ENCODE results near the gene DNAJC18. TPM values are rescaled to one million over a fixed set of nuclear protein-coding genes. Genes with fewer than 3 reads are reported as not detected.

DNAJC18 gene
- total RNA-seq, 2 experiments from 2014 or later: 4.5 to 6.8 TPM

- ChIA-PET POLR2A (no interaction called here), CTCF (interaction anchor here (1.0 to 2.0 kb wide), 2 partner anchors 9 to 10 kb away, joined by 3 to 7 read pairs; no protein-coding TSS in a partner anchor)
- H3K9me3 Mint-ChIP-seq: no peaks in the 10 kb centered on the region
- H3K27me3 Mint-ChIP-seq: no peaks in the 10 kb centered on the region
- no peak overlapping the region for H3K4me3 Mint-ChIP-seq
- H3K27ac Mint-ChIP-seq: no peak overlapping the region
- peaks cover 5% of the 10 kb centered on the region for H3K36me3 Mint-ChIP-seq (ENCODE audit: low read depth)
- no peak for DNase-seq
- peaks cover 9% of the 10 kb centered on the region for H3K4me1 Mint-ChIP-seq
Measured at GRCh38 chr5:139378101-139378825, 61.1 kb downstream of the DNAJC18 start.

GRCh38 chr5:139377226-139377625, 62.1 kb downstream of the DNAJC18 start:
- Mint-ChIP-seq H3K4me1 (peaks cover 10% of the 10 kb centered on the region), H3K36me3 (ENCODE audit: low read depth) (peaks cover 10% of the 10 kb centered on the region), H3K9me3 (no peaks in the 10 kb centered on the region), H3K27me3 (no peaks in the 10 kb centered on the region), H3K27ac (no peak overlapping the region), H3K4me3 (no peak overlapping the region)
- CTCF ChIA-PET: interaction anchor here (0.6 to 1.4 kb wide), 3 partner anchors 10 to 93 kb away, joined by 3 to 4 read pairs (median 3); no protein-coding TSS in a partner anchor
- no peak for DNase-seq
- POLR2A ChIA-PET: no interaction called here

GRCh38 chr5:139376364-139376763, 63.0 kb downstream of the DNAJC18 start:
- ChIA-PET POLR2A (no interaction called here), CTCF (interaction anchor here (0.9 to 1.4 kb wide), 4 partner anchors 13 to 141 kb away, joined by 3 to 4 read pairs (median 3); partner anchors contain the start of gene MZB1)
- Mint-ChIP-seq H3K9me3 (no peaks in the 10 kb centered on the region), H3K4me3 (no peak overlapping the region), H3K4me1 (peaks cover 18% of the 10 kb centered on the region), H3K27me3 (no peaks in the 10 kb centered on the region), H3K27ac (no peak overlapping the region), H3K36me3 (ENCODE audit: low read depth) (peaks cover 11% of the 10 kb centered on the region)
- DNase-seq: no peak

GRCh38 chr5:139374909-139375308, 64.4 kb downstream of the DNAJC18 start:
- Mint-ChIP-seq H3K27ac (no peak overlapping the region), H3K4me1 (peaks cover 23% of the 10 kb centered on the region)
- CTCF ChIA-PET: interaction anchor here (1.3 to 1.8 kb wide), 3 partner anchors 10 to 18 kb away, joined by 5 to 6 read pairs (median 6); no protein-coding TSS in a partner anchor

GRCh38 chr5:139371482-139372435, 67.6 kb downstream of the DNAJC18 start:
- Mint-ChIP-seq H3K36me3 (ENCODE audit: low read depth) (peaks cover 20% of the 10 kb centered on the region), H3K4me1 (peaks cover 15% of the 10 kb centered on the region), H3K9me3 (no peaks in the 10 kb centered on the region), H3K27me3 (no peaks in the 10 kb centered on the region), H3K27ac (peak overlapping the region; percentile 0), H3K4me3 (no peak overlapping the region)
- ChIA-PET CTCF (interaction anchor here (0.6 to 1.9 kb wide), 3 partner anchors 9 to 200 kb away, joined by 3 to 5 read pairs (median 4); partner anchors contain the start of gene PAIP2), POLR2A (interaction anchor here (0.6 kb wide), 1 partner anchor 79 kb away, joined by 3 read pairs; no protein-coding TSS in a partner anchor)
- DNase-seq: no peak

More at GRCh38 chr5:139374909-139375308, 64.4 kb downstream of the DNAJC18 start:
- H3K4me3 Mint-ChIP-seq: no peak overlapping the region
- H3K27me3 Mint-ChIP-seq: no peaks in the 10 kb centered on the region
- H3K9me3 Mint-ChIP-seq: no peaks in the 10 kb centered on the region
- POLR2A ChIA-PET: no interaction called here
- no peak for DNase-seq
- peaks cover 12% of the 10 kb centered on the region for H3K36me3 Mint-ChIP-seq (ENCODE audit: low read depth)

- CTCF ChIA-PET: interaction anchor here (0.8 to 1.2 kb wide), 4 partner anchors 14 to 46 kb away, joined by 3 to 4 read pairs (median 4); no protein-coding TSS in a partner anchor
- Mint-ChIP-seq H3K4me1 (peaks cover 15% of the 10 kb centered on the region), H3K36me3 (ENCODE audit: low read depth) (peaks cover 34% of the 10 kb centered on the region), H3K27me3 (no peaks in the 10 kb centered on the region), H3K9me3 (no peaks in the 10 kb centered on the region), H3K4me3 (no peak overlapping the region), H3K27ac (no peak overlapping the region)
- POLR2A ChIA-PET: no interaction called here
- DNase-seq: no peak
Measured at GRCh38 chr5:139369181-139369580, 70.1 kb downstream of the DNAJC18 start.

- Mint-ChIP-seq H3K27ac (no peak overlapping the region), H3K4me1 (peaks cover 15% of the 10 kb centered on the region), H3K27me3 (no peaks in the 10 kb centered on the region), H3K4me3 (no peak overlapping the region), H3K36me3 (ENCODE audit: low read depth) (peaks cover 40% of the 10 kb centered on the region), H3K9me3 (no peaks in the 10 kb centered on the region)
- DNase-seq: no peak
- CTCF ChIA-PET: interaction anchor here (0.6 to 0.8 kb wide), 3 partner anchors 26 to 407 kb away, joined by 3 to 4 read pairs (median 4); no protein-coding TSS in a partner anchor
- POLR2A ChIA-PET: interaction anchor here (1.0 kb wide), 1 partner anchor 75 kb away, joined by 3 read pairs; the partner anchor contains the start of gene MATR3
Measured at GRCh38 chr5:139368613-139369012, 70.7 kb downstream of the DNAJC18 start.

GRCh38 chr5:139364466-139364865, 74.9 kb downstream of the DNAJC18 start:
- ChIA-PET POLR2A (no interaction called here), CTCF (no interaction called here)
- no peak overlapping the region for H3K27ac Mint-ChIP-seq
- peaks cover 2% of the 10 kb centered on the region for H3K4me1 Mint-ChIP-seq
- H3K4me3 Mint-ChIP-seq: no peak overlapping the region
- H3K27me3 Mint-ChIP-seq: no peaks in the 10 kb centered on the region
- DNase-seq: no peak
- peaks cover 31% of the 10 kb centered on the region for H3K36me3 Mint-ChIP-seq (ENCODE audit: low read depth)
- no peaks in the 10 kb centered on the region for H3K9me3 Mint-ChIP-seq

GRCh38 chr5:139363937-139364336, 75.4 kb downstream of the DNAJC18 start:
- Mint-ChIP-seq H3K4me1 (peaks cover 2% of the 10 kb centered on the region), H3K36me3 (ENCODE audit: low read depth) (peaks cover 31% of the 10 kb centered on the region), H3K27me3 (no peaks in the 10 kb centered on the region), H3K27ac (no peak overlapping the region), H3K9me3 (no peaks in the 10 kb centered on the region), H3K4me3 (no peak overlapping the region)
- CTCF ChIA-PET: no interaction called here
- POLR2A ChIA-PET: no interaction called here
- DNase-seq: no peak

GRCh38 chr5:139361835-139362429, 77.4 kb downstream of the DNAJC18 start:
- Mint-ChIP-seq H3K4me1 (peaks cover 8% of the 10 kb centered on the region), H3K27me3 (no peaks in the 10 kb centered on the region), H3K4me3 (no peak overlapping the region), H3K27ac (no peak overlapping the region), H3K36me3 (ENCODE audit: low read depth) (peaks cover 33% of the 10 kb centered on the region), H3K9me3 (no peaks in the 10 kb centered on the region)
- ChIA-PET CTCF (interaction anchor here (0.6 to 1.5 kb wide), 7 partner anchors 10 to 1030 kb away, joined by 3 to 6 read pairs (median 3); no protein-coding TSS in a partner anchor), POLR2A (no interaction called here)
- DNase-seq: no peak

GRCh38 chr5:139360384-139360783, 78.9 kb downstream of the DNAJC18 start:
- Mint-ChIP-seq H3K27ac (no peak overlapping the region), H3K4me1 (peaks cover 9% of the 10 kb centered on the region), H3K4me3 (no peak overlapping the region), H3K36me3 (ENCODE audit: low read depth) (peaks cover 25% of the 10 kb centered on the region), H3K9me3 (no peaks in the 10 kb centered on the region), H3K27me3 (no peaks in the 10 kb centered on the region)
- DNase-seq: no peak
- POLR2A ChIA-PET: no interaction called here
- CTCF ChIA-PET: interaction anchor here (0.9 to 1.6 kb wide), 3 partner anchors 16 to 35 kb away, joined by 3 to 5 read pairs (median 4); partner anchors contain the start of gene PAIP2

Data from activated CD4-positive, alpha-beta T cell treated with anti-CD3 and anti-CD28 coated beads, Interleukin-2, amount 10 ng/mL, durations not matched to agents 7 days and 5 days (primary cell).